Left renal cortex interstitium (tissue), 4 donors: ENCODE results near the gene RNF115. TPM values are rescaled to one million over a fixed set of nuclear protein-coding genes. Genes with fewer than 3 reads are reported as not detected.
"Not testable (repeated sequence)": the region's sequence is repeated elsewhere in the genome, so short reads cannot be mapped to it uniquely, and the experiment has no call there.

Source experiments
- DNase-seq, 4 donors: peaks; one replicate each; pipeline ENCODE4 v3.0.0-alpha.2; 2013; ENCODE audit warnings: low read depth in 4 of 4, low spot score in 2 of 4, missing footprints in 1 of 4
- polyA plus RNA-seq, 4 donors: library from polyadenylated mRNA; unstranded; fragments of 120-200 nt; gene quantifications; one replicate each; pipeline ENCODE4 v1.2.1, GENCODE V29; 2013; ENCODE audit not compliant: insufficient read length in 4 of 4

Gene RNF115
- polyA plus RNA-seq, 4 donors, result 12.4 to 23.6 (median 17.0) TPM

DNA sequence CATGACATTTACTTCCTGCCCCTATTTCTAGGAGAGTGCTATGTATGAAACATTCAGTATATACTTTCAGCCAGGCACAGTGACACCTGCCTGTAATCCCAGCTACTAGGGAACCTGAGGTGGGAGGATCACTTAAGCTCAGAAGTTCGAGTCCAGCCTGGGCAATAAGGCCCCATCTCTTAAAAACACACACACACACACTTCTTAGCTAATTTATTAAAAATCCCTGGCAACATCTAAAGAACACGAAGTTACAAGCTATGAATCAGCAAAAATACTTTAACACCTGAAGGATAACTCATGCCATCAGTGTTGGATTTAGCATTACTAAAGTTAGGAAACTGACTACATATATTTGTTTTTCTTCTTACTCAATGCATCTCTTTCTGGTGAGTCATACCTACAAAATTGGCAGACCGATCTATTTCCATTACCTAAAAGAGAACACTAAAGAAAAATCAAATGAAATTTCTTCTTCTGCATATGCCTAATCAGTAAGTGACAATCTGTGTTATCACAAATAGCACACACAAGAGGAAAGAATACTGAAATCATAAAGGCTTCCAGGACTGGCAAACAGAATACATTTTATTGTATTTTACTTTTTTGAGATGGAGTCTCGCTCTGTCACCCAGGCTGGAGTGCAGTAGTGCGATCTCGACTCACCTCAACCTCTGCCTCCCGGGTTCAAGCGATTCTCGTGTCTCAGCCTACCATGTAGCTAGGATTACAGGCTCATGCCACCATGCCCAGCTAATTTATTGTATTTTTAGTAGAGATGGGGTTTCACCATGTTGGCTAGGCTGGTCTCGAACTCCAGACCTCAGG, 41.4 kb downstream of the RNF115 start:
- no peak for DNase-seq

DNA sequence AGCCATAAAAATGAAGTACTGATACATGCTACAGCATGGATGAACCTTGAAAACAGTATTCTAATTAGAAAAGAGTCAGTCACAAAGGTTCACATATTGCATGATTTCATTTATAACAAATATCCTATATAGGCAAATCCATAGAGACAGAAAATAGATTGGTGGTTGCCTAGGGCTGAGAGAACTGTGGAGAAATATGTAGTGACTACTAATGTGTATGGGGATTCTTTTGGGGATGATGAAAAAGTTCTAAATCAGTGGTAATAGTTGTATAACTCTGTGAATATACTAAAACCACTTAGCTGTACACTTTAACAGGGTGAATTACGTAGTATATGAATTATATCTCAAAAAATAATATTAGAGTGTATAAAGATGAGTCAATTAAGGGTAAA, 45.8 kb downstream of the RNF115 start:
- DNase-seq, result no peak

DNA sequence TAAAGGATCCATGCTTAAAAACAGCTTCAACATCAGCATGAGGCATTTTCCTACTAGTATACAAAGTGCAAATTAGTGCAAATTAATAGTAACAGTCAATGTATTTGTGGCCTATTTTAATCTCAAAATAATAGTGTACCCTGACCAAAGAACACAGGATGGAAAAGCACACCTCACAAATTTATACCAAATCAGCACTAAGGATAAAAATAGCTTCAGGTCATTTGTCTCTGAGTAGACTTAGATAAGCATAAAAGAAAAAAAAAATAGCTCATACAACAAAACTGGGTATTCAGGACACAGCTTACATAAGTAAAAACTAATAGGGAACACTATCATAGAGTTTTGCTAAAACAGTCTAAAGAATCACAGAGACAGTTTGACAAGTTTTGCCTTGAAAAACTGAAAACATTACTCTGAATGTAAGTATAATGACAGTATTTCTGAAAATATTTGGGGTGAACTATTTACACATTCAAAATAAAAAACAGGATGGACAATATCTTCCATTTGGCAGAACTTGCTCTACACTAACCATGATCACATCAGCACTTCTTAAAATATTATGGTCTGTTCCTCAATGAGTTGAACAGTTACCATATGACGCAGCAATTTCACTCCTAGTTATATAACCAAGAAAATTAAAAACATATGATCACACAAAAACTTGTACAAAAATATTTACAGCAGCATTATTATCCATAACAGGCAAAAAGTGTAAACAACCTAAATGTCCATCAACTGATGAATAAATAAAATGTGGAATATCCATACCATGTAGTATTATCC, 46.3 kb downstream of the RNF115 start:
- DNase-seq, result no peak

DNA sequence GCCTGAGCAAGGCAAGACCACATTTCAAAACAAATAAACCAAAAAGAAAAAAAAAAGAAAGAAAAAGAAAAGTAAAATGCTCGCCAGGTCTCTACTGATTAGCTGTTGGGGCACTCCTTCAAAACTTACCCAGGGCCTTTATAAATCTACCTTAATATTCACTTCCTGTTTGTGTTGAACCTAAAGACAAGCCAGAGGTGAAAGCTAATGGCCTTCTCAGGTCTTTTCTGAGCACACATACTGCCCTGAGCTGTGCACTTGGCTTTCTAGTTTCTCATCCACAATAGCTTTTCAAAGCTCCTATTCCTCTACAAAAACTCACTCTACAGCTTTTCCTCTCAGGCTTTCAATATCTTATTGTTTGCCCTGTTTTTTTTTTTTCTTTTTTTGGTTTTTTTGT, 50.5 kb downstream of the RNF115 start:
- DNase-seq, result no peak

DNA sequence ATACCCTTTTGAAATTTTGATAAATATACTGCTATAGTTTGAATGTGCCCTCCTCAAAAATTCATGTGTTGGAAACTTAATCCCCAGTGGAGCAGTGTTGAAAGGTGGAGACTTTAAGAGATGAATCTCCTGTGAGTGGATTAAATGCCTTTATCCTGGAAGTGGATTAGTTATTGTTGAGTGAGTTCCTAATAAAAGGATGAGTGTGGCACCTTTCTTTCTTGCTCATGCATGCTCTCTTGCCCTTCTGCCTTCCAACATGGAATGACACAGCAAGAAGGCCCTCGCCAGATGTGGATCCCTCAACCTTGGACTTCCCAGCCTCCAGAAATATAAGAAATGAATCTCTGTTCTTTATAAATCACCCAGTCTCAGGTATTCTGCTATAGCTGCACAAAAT, 52.8 kb downstream of the RNF115 start:
- no peak for DNase-seq

- not testable (repeated sequence) for DNase-seq
These were observed 55.9 kb downstream of the RNF115 start for GRCh38 chr1:145768004-145768403.

DNA sequence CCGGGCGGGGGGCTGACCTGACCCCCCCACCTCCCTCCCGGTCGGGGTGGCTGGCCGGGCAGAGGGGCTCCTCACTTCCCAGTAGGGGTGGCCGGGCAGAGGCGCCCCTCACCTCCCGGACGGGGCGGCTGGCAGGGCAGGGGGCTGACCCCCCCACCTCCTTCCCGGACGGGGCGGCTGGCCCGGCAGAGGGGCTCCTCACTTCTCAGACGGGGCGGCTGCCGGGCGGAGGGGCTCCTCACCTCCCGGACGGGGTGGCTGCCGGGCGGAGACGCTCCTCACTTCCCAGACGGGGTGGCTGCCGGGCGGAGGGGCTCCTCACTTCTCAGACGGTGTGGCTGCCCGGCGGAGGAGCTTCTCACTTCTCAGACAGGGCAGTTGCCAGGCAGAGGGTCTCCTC, 57.0 kb downstream of the RNF115 start:
- not testable (repeated sequence) for DNase-seq

DNA sequence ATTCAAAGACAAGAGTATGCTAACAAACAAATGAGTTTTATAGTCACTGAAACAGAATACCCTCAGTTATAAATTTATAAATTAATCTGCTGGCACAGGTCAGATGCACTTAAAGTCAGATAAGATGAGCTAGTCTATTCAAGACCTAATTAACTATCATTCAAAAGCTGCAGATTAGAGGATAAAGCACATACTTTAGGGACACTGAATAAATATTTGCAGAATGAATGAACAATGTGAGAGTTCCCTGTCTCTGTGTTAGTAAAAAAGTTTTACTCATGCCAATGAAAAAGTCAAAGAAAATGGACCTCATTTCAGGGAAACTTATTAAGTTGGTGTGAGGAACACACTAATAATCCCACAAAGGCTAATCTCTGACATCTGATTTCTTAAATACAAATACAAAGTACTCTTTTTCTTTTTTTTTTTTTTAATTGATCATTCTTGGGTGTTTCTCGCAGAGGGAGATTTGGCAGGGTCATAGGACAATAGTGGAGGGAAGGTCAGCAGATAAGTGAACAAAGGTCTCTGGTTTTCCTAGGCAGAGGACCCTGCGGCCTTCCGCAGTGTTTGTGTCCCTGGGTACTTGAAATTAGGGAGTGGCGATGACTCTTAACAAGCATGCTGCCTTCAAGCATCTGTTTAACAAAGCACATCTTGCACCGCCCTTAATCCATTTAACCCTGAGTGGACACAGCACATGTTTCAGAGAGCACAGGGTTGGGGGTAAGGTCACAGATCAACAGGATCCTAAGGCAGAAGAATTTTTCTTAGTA, 58.1 kb downstream of the RNF115 start:
- DNase-seq, result not testable (repeated sequence)

- not testable (repeated sequence) for DNase-seq
These were observed 58.8 kb downstream of the RNF115 start for GRCh38 chr1:145765127-145765526.

DNA sequence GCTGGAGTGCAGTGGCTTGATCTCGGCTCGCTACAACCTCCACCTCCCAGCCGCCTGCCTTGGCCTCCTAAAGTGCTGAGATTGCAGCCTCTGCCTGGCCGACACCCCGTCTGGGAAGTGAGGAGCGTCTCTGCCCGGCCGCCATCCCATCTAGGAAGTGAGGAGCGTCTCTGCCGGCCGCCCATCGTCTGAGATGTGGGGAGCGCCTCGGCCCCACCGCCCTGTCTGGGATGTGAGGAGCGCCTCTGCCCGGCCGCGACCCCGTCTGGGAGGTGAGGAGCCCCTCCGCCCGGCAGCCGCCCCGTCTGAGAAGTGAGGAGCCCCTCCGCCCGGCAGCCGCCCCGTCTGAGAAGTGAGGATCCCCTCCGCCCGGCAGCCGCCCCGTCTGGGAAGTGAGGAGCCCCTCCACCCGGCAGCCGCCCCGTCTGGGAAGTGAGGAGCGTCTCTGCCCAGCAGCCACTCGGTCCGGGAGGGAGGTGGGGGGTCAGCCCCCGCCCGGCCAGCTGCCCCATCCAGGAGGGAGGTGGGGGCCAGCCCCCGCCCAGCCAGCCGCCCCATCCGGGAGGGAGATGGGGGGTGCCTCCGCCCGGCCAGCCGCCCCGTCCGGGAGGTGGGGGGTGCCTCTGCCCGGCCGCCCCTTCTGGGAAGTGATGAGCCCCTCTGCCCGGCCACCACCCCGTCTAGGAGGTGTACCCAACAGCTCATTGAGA, 59.5 kb downstream of the RNF115 start:
- not testable (repeated sequence) for DNase-seq

- DNase-seq, result not testable (repeated sequence)
These were observed 61.9 kb downstream of the RNF115 start for GRCh38 chr1:145762001-145762400.

GRCh38 chr1:145761498-145761897, 62.4 kb downstream of the RNF115 start:
- DNase-seq, result not testable (repeated sequence)

DNA sequence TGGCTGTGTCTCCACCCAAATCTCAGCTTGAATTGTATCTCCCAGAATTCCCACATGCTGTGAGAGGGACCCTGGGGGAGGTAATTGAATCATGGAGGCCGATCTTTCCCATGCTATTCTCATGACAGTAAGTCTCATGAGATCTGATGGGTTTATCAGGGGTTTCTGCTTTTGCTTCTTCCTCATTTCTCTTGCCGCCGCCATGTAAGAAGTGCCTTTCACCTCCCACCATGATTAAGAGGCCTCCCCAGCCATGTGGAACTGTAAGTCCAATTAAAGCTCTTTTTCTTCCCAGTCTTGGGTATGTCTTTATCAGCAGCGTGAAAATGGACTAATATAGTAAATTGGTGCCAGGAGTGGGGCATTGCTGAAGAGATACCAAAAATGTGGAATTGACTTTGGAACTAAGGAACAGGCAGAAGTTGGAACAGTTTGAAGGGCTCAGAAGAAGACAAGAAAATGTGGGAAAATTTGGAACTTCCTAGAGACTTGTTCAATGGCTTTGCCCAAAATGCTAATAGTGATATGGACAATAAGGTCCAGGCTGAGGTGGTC, 63.4 kb downstream of the RNF115 start:
- DNase-seq, result not testable (repeated sequence)

GRCh38 chr1:145759721-145760120, 64.2 kb downstream of the RNF115 start:
- no peak for DNase-seq

DNA sequence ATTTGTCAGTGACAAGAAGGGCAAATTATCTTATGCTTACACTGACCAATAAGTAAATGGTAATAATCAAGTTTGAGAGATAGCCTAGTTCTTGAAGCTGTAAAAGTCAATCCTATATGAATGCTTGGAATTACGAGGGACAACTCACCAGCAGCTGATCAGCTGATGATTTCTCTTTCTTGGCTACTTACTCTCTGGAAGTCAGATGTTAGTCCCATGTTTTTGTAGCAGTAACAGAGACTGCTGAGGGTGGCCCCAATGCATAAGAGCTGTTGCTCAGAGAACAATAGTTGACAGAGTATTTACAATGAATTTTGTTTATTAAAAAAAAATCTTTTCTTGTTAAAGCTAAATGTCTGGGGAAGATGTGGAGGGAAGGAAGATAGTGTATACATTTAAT, 65.3 kb downstream of the RNF115 start:
- no peak for DNase-seq

DNA sequence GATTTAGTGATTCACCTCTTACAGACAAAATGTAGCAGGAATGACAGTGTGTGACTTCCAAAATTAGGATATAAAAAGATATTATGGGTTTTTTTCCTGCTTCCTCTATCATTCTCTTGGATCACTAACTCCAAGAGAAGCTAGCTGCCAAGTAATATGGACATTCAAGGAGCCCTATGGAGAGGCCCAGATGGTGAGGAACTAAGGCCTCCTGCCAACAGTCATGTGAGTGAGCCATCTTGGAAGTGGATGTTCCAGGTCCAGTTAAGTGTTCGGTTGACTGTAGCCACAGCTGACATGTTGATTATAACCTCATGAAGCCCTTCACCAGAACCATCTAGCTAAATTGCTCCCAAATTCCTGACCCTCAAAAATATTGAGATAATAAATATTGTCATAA, 65.8 kb downstream of the RNF115 start:
- no peak for DNase-seq

DNA sequence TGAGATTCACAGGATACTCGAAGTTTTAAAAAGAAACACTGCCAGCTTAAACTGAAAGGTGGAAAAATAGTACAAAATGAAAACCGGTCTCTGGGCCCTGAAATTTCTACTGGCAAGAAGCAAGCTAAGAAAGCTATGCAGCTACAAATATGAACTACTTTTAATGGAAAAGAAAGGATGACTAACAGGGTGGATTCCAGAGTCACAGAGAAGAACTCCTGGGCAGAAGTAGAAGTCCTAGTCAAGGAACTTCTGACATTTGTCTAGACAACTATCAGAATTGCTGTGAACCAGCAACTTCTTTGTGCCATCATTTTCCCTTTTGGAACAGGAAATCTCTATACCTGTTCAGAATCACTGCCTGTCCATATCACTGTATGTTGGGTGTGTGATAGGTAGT, 66.5 kb downstream of the RNF115 start:
- DNase-seq, result no peak

DNA sequence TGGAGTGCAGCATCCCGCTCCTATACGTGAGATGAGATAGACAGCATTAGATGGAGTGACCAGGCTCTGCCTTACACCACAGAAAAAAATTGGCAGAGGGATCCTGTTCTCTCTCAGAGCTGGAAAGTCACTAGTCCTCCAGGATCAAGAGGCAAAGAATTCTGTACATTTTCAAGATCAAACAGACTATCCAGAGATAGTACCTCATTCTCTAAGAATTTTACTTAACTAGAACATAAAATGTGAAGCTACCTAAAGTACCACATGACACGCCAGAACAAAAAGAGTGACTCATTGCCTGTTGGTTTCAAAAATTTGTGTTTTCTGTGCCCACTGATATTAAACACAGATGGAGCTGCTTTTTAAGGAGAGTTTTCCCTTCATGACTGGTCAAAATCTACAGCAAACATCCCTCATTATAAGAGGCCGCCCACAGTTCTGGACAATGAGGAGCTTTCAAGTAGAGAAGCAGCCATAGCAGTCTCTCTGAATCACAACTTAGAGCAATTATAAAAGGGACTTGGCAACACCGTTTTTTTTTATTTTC, 72.3 kb downstream of the RNF115 start:
- DNase-seq, result no peak

GRCh38 chr1:145750426-145750825, 73.5 kb downstream of the RNF115 start:
- DNase-seq, result no peak
